Right atrium auricular region (tissue), 2 donors: ENCODE measurements around the gene DARS1. TPM values are rescaled to one million over a fixed set of nuclear protein-coding genes. Genes with fewer than 3 reads are reported as not detected.

Experiments
- DNase-seq: peaks from one replicate; pipeline ENCODE4 v3.0.0-alpha.2; 2019; ENCODE audit warnings: low spot score
- H3K27ac ChIP-seq, 2 donors: fragments of 200-600 bp; sonication (generic); 1 replicate in 1 of 2; 2 replicates in 1 of 2; pipeline ENCODE4 v1.5.1; 2016 to 2019
- H3K27me3 ChIP-seq, 2 donors: fragments of 200-600 bp; sonication (generic); one replicate each; pipeline versions ENCODE4 v1.5.1 to v1.6.0; 2017 to 2019
- H3K36me3 ChIP-seq: fragments of 200-600 bp; sonication (generic); one replicate; pipeline ENCODE4 v1.5.1; 2016
- H3K4me1 ChIP-seq, 2 donors: fragments of 200-600 bp; sonication (generic); one replicate each; pipeline versions ENCODE4 v1.5.1 to v1.6.0; 2017 to 2019
- H3K4me3 ChIP-seq, 2 donors: fragments of 200-600 bp; sonication (generic); 1 replicate in 1 of 2; 2 replicates in 1 of 2; pipeline ENCODE4 v1.5.1; 2017 to 2019; ENCODE audit warnings: mild to moderate bottlenecking in 1 of 2, moderate library complexity in 1 of 2
- H3K9me3 ChIP-seq, 2 donors: fragments of 200-600 bp; sonication (generic); one replicate each; pipeline ENCODE4 v1.5.1; 2019
- CTCF ChIP-seq, 2 donors: fragments of 200-600 bp; sonication (generic); IDR thresholded peaks; one replicate each; pipeline ENCODE4 v1.5.1; 2019; ENCODE audit warnings: antibody characterized with exemption in 2 of 2
- total RNA-seq, 2 donors: library from RNA; depleted of rRNA; stranded (reverse); fragments of >200 nt; gene quantifications; one replicate each; pipeline ENCODE4 v1.1.0, GENCODE V29; 2016

The DARS1 gene
- total RNA-seq, 2 donors from 2014 or later = 42.4 to 57.8 TPM

GRCh38 chr2:135984199-135985017 is 1.0 kb downstream of the DARS1 start:
- Histone ChIP-seq H3K36me3 (no peaks in the 10 kb centered on the region), H3K9me3 (no peaks in the 10 kb centered on the region), H3K27me3 (no peaks in the 10 kb centered on the region), H3K4me3 (peak overlapping the region; percentile 94 to 99), H3K27ac (peak overlapping the region; percentile 97 to 98), H3K4me1 (peaks cover 0 to 31% of the 10 kb centered on the region in 2 donors)
- no peak for DNase-seq
- TF ChIP-seq CTCF (IDR thresholded peaks at IDR 0.05) = no peak

- Histone ChIP-seq H3K36me3 (peaks cover 17% of the 10 kb centered on the region), H3K9me3 (no peaks in the 10 kb centered on the region), H3K4me1 (peaks cover 0 to 26% of the 10 kb centered on the region in 2 donors), H3K27me3 (no peaks in the 10 kb centered on the region), H3K27ac (no peak overlapping the region), H3K4me3 (no peak overlapping the region)
- DNase-seq = no peak
- no peak for TF ChIP-seq CTCF (IDR thresholded peaks at IDR 0.05)
Measured at GRCh38 chr2:135980434-135981079, 4.9 kb downstream of the DARS1 start.

GRCh38 chr2:135975702-135976101 is 9.7 kb downstream of the DARS1 start:
- no peaks in the 10 kb centered on the region for H3K9me3 ChIP-seq
- no peak overlapping the region for H3K27ac ChIP-seq
- H3K4me1 ChIP-seq = peaks cover 0 to 4% of the 10 kb centered on the region in 2 donors
- no peak overlapping the region for H3K4me3 ChIP-seq
- H3K27me3 ChIP-seq = no peaks in the 10 kb centered on the region
- DNase-seq = no peak
- H3K36me3 ChIP-seq = peaks cover 17% of the 10 kb centered on the region
- TF ChIP-seq CTCF (IDR thresholded peaks at IDR 0.05) = no peak

- no peak overlapping the region for H3K27ac ChIP-seq
- peaks cover 17% of the 10 kb centered on the region for H3K36me3 ChIP-seq
Measured at GRCh38 chr2:135974036-135974435, 11.4 kb downstream of the DARS1 start.

GRCh38 chr2:135969655-135970387 is 15.6 kb downstream of the DARS1 start:
- no peak for TF ChIP-seq CTCF (IDR thresholded peaks at IDR 0.05)
- Histone ChIP-seq H3K27ac (no peak overlapping the region), H3K27me3 (no peaks in the 10 kb centered on the region), H3K9me3 (no peaks in the 10 kb centered on the region), H3K4me3 (no peak overlapping the region), H3K36me3 (no peaks in the 10 kb centered on the region), H3K4me1 (no peaks in the 10 kb centered on the region)
- no peak for DNase-seq

More at GRCh38 chr2:135974036-135974435, 11.4 kb downstream of the DARS1 start:
- H3K4me3 ChIP-seq = no peak overlapping the region
- no peaks in the 10 kb centered on the region for H3K4me1 ChIP-seq
- no peaks in the 10 kb centered on the region for H3K9me3 ChIP-seq
- TF ChIP-seq CTCF (IDR thresholded peaks at IDR 0.05) = no peak
- no peak for DNase-seq
- H3K27me3 ChIP-seq = no peaks in the 10 kb centered on the region
